Hepatocyte (in vitro differentiated cells): ENCODE results near the gene MACO1. TPM values are rescaled to one million over a fixed set of nuclear protein-coding genes. Genes with fewer than 3 reads are reported as not detected.
"Not testable (repeated sequence)": the region's sequence is repeated elsewhere in the genome, so short reads cannot be mapped to it uniquely, and the experiment has no call there.

Source experiments
- DNase-seq: peaks from one replicate; pipeline ENCODE4 v3.0.0-alpha.2; 2016; ENCODE audit warnings: low spot score
- H2AFZ ChIP-seq: fragments of 200-600 bp; sonication (generic); 2 replicates; pipeline ENCODE4 v1.6.0; 2016; ENCODE audit warnings: antibody characterized with exemption, mild to moderate bottlenecking
- H3K27ac ChIP-seq: fragments of 200-600 bp; sonication (generic); 2 replicates; pipeline ENCODE4 v1.5.1; 2016; ENCODE audit warnings: mild to moderate bottlenecking
- H3K27me3 ChIP-seq: fragments of 200-600 bp; sonication (generic); 2 replicates; pipeline ENCODE4 v1.6.1; 2016
- H3K36me3 ChIP-seq: fragments of 200-600 bp; sonication (generic); replicated peaks from 2 replicates; pipeline ENCODE4 v1.5.1; 2016; ENCODE audit warnings: low read depth; ENCODE audit not compliant: insufficient read depth
- H3K4me1 ChIP-seq: fragments of 200-600 bp; sonication (generic); 2 replicates; pipeline ENCODE4 v1.5.1; 2016; ENCODE audit warnings: mild to moderate bottlenecking, moderate library complexity; ENCODE audit not compliant: insufficient read depth
- H3K4me2 ChIP-seq: fragments of 200-600 bp; sonication (generic); 2 replicates; pipeline ENCODE4 v1.6.0; 2016
- H3K4me3 ChIP-seq: fragments of 200-600 bp; sonication (generic); 2 replicates; pipeline ENCODE4 v1.5.1; 2016; ENCODE audit warnings: mild to moderate bottlenecking
- H3K79me2 ChIP-seq: fragments of 200-600 bp; sonication (generic); 2 replicates; pipeline ENCODE4 v1.6.0; 2017; ENCODE audit warnings: mild to moderate bottlenecking
- H3K9me2 ChIP-seq: fragments of 200-600 bp; sonication (generic); replicated peaks from 2 replicates; pipeline ENCODE4 v1.6.0; 2017; ENCODE audit warnings: mild to moderate bottlenecking; ENCODE audit not compliant: insufficient read depth
- H3K9me3 ChIP-seq: fragments of 200-600 bp; sonication (generic); 2 replicates; pipeline ENCODE4 v1.5.1; 2016; ENCODE audit warnings: low read depth, mild to moderate bottlenecking
- H4K20me1 ChIP-seq: fragments of 200-600 bp; sonication (generic); 2 replicates; pipeline ENCODE4 v1.6.0; 2016; ENCODE audit warnings: mild to moderate bottlenecking; ENCODE audit not compliant: insufficient read depth, poor library complexity, severe bottlenecking
- WGBS: methylation state at CpG from one replicate; pipeline ENCODE4 v1.1.6; 2016; ENCODE audit warnings: low lambda C conversion rate; ENCODE audit errors: missing lambda C conversion rate; 5-methylcytosine and 5-hydroxymethylcytosine counted together
- polyA plus RNA-seq: library from polyadenylated mRNA; unstranded; fragments of >200 nt; fragmentation: Nextera tagmentation; extraction: Ambion mirVana; gene quantifications from 2 replicates; pipeline ENCODE4 v1.2.1, GENCODE V29; 2016
- total RNA-seq: library from RNA; depleted of rRNA; stranded (reverse); fragments of >200 nt; gene quantifications from 2 replicates; pipeline ENCODE4 v1.2.3, GENCODE V29; 2014

Gene MACO1
- total and polyA plus RNA-seq, 2 experiments from 2014 or later, result 14.1 to 27.0 TPM

DNA sequence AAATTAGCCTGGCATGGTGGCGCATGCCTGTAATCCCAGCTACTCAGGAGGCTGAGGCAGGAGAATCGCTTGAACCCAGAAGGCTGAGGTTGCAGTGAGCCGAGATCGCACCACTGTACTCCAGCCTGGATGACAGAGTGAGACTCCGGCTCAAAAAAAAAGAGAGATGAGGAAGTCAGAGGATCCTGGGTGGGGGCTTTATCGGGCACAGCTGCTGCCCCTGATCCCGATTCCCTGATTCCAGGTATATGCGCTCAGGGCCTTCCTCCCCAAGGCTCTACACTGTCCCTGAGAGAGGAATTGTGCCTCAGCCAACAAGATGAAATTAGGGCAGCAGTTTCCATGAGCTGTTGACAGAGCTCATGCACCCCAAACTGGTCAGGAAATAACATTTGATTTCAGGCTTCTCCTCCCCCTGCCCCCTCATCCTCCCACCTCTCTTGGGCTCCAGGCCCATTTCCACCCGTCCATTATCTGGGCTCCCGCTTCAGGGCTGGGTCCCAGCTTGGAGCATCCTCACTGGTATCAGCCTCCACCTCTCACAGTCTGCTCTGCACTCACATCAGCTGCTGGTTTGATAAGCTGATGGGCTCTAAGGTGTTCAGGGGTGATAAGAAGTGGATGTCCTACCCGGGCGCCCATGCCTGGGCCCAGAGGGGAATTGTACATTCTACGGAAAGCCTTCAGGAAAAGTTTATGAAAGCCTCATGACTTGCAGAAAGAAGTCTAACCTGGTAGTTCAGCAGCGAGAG is 17.6 kb upstream of the MACO1 start:
- not testable (repeated sequence) for H3K79me2 ChIP-seq, H4K20me1 ChIP-seq, H3K4me3 ChIP-seq, H3K27me3 ChIP-seq, H2AFZ ChIP-seq, DNase-seq, H3K9me2 ChIP-seq, H3K27ac ChIP-seq, H3K4me2 ChIP-seq, H3K36me3 ChIP-seq, H3K9me3 ChIP-seq, H3K4me1 ChIP-seq
- 93% methylated on average over 11 of the region's 14 CpGs for WGBS

DNA sequence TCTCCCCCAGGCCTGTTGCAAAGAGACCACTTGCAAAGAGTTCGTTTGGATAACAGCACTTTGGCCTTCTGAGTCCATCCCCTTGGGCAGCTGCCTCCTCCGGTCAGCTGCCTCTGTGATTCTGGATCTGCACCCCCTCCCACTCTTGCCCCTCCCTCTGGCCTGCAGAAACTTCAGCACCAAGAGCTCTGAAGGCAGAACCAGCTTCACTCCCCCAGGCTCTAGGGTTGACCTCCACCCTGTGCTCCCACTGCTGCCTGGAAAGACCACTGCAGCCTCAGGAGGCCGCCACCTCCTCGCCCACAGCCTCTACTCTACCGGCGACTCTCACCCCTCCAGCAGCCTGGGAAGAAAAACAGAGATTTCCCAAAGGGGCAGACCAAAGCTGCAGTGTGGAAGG is 16.5 kb upstream of the MACO1 start:
- not testable (repeated sequence) for H4K20me1 ChIP-seq, H3K27ac ChIP-seq, H3K9me3 ChIP-seq, H3K27me3 ChIP-seq, H3K79me2 ChIP-seq, H2AFZ ChIP-seq, H3K4me1 ChIP-seq, H3K9me2 ChIP-seq, H3K4me3 ChIP-seq, DNase-seq, H3K4me2 ChIP-seq, H3K36me3 ChIP-seq
- WGBS, result 75% methylated on average over 2 of the region's 6 CpGs

DNA sequence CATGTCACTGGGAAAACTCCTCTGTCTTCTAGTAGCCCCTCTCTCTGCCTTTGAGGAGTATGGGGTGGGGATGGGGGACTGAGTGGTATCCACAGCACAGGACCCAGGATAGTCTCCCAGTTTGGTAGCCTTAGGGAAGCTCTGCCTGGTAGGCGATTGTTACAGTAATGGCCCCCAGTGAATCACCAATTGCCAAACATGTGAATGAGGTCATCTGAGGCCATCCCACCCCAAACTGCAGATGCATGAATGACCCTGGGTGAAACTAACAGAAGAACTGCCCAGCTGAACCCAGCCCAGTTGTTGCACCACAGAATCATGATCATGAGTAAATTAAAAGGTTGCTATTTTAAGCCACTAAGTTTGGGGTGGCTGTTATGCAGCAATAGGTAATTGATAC is 16.1 kb upstream of the MACO1 start:
- not testable (repeated sequence) for H3K27me3 ChIP-seq, DNase-seq, H3K27ac ChIP-seq, H3K79me2 ChIP-seq, H3K4me1 ChIP-seq, H4K20me1 ChIP-seq, H3K36me3 ChIP-seq, H3K9me2 ChIP-seq, H3K4me2 ChIP-seq, H3K9me3 ChIP-seq, H2AFZ ChIP-seq, H3K4me3 ChIP-seq
- WGBS, result 93% methylated on average over 1 of the region's 1 CpG

DNA sequence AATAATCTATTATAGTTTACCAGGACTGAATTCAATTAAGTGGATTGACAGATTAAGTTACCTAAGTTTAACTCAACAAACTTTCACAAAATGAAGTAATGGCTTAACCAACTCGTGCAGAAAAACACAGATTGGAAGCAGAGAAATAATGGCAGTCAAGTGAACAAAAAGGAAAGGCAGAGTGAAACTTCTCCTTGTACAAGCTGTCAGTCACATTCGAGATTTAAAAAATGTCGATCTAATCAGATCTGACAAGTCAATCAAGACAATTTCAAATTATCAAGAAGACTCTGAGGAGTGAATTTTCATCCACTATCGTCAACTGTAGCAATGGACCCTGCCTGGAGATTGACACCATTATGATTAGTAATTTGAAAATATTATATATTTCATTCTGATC is 13.4 kb upstream of the MACO1 start:
- H3K9me2 ChIP-seq, H3K27me3 ChIP-seq, H4K20me1 ChIP-seq, DNase-seq, H2AFZ ChIP-seq, H3K27ac ChIP-seq, H3K36me3 ChIP-seq, H3K4me1 ChIP-seq, H3K4me2 ChIP-seq, H3K4me3 ChIP-seq, H3K79me2 ChIP-seq, H3K9me3 ChIP-seq: not testable (repeated sequence)
- WGBS, result 93% methylated on average over 4 of the region's 4 CpGs

GRCh38 chr1:25419339-25419738 is 11.4 kb upstream of the MACO1 start:
- not testable (repeated sequence) for H3K9me3 ChIP-seq, H3K36me3 ChIP-seq, DNase-seq, H3K27ac ChIP-seq, H3K4me2 ChIP-seq, H3K79me2 ChIP-seq, H3K27me3 ChIP-seq, H2AFZ ChIP-seq, H3K4me3 ChIP-seq, H4K20me1 ChIP-seq, H3K9me2 ChIP-seq, H3K4me1 ChIP-seq
- WGBS, result 93% methylated on average over 1 of the region's 1 CpG

DNA sequence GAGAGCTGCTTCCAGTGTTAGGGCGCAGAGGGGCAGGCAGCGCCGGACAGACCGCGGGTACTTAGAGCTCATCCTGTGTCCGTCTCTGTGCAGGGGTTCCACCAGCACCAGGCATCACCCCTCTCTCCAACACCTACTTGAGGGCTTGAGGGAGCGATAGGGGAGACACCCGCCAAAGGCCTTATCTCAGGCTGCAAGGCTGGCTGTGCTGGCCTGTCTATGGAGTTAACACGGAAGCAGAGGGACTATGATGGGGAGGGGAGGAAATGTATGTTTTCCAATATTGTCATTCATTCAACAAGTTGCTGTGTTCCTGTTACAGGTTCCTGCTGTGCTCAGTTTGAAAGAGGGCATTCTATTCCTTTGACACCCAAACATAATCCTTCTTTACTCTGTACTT is 10.0 kb upstream of the MACO1 start, which contains the start of gene RHCE:
Gene RHCE, minus strand, starts transcription at position 111 of the 400 bp plus-strand sequence. Its CDS starts 39 bp downstream, at position 72.
- H3K9me2 ChIP-seq, H3K4me2 ChIP-seq, H2AFZ ChIP-seq, H3K4me3 ChIP-seq, H3K79me2 ChIP-seq, DNase-seq, H3K27ac ChIP-seq, H3K9me3 ChIP-seq, H3K4me1 ChIP-seq, H3K27me3 ChIP-seq, H4K20me1 ChIP-seq, H3K36me3 ChIP-seq: not testable (repeated sequence)
- WGBS, result 69% methylated on average over 3 of the region's 9 CpGs

DNA sequence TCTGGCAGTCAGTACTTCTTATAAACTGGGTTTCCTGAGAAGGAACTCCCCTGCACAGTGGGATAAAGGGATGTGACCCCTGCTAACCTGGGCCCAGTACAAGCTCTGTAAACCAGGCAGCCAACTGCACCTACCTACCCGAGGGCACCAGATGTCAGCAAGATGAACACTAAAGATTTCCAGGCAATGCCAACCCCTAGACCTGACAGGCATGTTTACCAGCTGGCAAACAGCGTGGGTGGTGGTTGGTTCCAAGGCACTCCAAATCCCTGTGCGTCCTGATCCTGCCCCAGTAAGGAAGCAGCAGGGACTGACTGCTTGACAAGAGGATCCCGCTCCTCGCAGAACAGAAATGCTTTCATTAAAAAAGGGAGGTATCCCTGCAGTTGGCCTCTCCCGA is 7.5 kb upstream of the MACO1 start:
- WGBS, result 91% methylated on average over 6 of the region's 6 CpGs
- not testable (repeated sequence) for DNase-seq

More for the DNA sequence above, 7.5 kb upstream of the MACO1 start:
- H3K36me3 ChIP-seq, H3K79me2 ChIP-seq, H3K4me1 ChIP-seq, H3K9me3 ChIP-seq, H3K4me2 ChIP-seq, H3K9me2 ChIP-seq, H2AFZ ChIP-seq, H4K20me1 ChIP-seq, H3K4me3 ChIP-seq, H3K27me3 ChIP-seq, H3K27ac ChIP-seq: not testable (repeated sequence)
